Mesothelial cell of epicardium (in vitro differentiated cells): ENCODE measurements around the gene NUBP2. TPM values are rescaled to one million over a fixed set of nuclear protein-coding genes. Genes with fewer than 3 reads are reported as not detected.

ENCODE experiments used
- DNase-seq, 2 experiments: peaks; one replicate each; pipeline ENCODE4 v3.0.0; 2021; ENCODE audit warnings: low spot score in 2 of 2; ENCODE audit not compliant: unreplicated experiment in 2 of 2
- H3K27ac Mint-ChIP-seq: 2 replicates; pipeline ENCODE4 v1.8.0; 2021; ENCODE audit warnings: mixed read lengths
- H3K27me3 Mint-ChIP-seq: 2 replicates; pipeline ENCODE4 v1.8.0; 2021; ENCODE audit warnings: low read depth, mixed read lengths
- H3K36me3 Mint-ChIP-seq: 2 replicates; pipeline ENCODE4 v1.8.0; 2021; ENCODE audit warnings: mixed read lengths
- H3K4me1 Mint-ChIP-seq: 2 replicates; pipeline ENCODE4 v1.8.0; 2021; ENCODE audit warnings: mixed read lengths
- H3K4me3 Mint-ChIP-seq: 2 replicates; pipeline ENCODE4 v1.8.0; 2021; ENCODE audit warnings: mild to moderate bottlenecking, moderate library complexity, mixed read lengths
- H3K9me3 Mint-ChIP-seq: 2 replicates; pipeline ENCODE4 v1.8.0; 2021; ENCODE audit warnings: mixed read lengths
- CTCF ChIP-seq: fragments of 200-600 bp; sonication (generic); IDR thresholded peaks from one replicate; pipeline ENCODE4 v1.5.0; 2021; ENCODE audit warnings: antibody characterized with exemption; ENCODE audit not compliant: unreplicated experiment
- total RNA-seq: library from RNA; stranded (reverse); gene quantifications from 3 replicates; pipeline ENCODE4 v1.2.1, GENCODE V29; 2021

The NUBP2 gene
- total RNA-seq, 1 donor from 2014 or later = 63.6 TPM

GRCh38 chr16:1784977-1785845 lies 2.5 kb downstream of the NUBP2 start:
- no peak for DNase-seq
- no peak for TF ChIP-seq CTCF
- Mint-ChIP-seq H3K36me3 (peaks cover 5% of the 10 kb centered on the region), H3K4me3 (peak overlapping the region; percentile 63), H3K27me3 (no peaks in the 10 kb centered on the region), H3K27ac (peak overlapping the region; percentile 59), H3K4me1 (peaks cover 18% of the 10 kb centered on the region), H3K9me3 (no peaks in the 10 kb centered on the region)

GRCh38 chr16:1785846-1786170 lies 3.0 kb downstream of the NUBP2 start:
- Mint-ChIP-seq H3K27ac (no peak overlapping the region), H3K4me3 (no peak overlapping the region), H3K27me3 (no peaks in the 10 kb centered on the region), H3K9me3 (no peaks in the 10 kb centered on the region), H3K36me3 (peaks cover 5% of the 10 kb centered on the region), H3K4me1 (peaks cover 18% of the 10 kb centered on the region)
- no peak for TF ChIP-seq CTCF
- DNase-seq = no peak

GRCh38 chr16:1786242-1787055 lies 3.7 kb downstream of the NUBP2 start:
- Mint-ChIP-seq H3K9me3 (no peaks in the 10 kb centered on the region), H3K27me3 (no peaks in the 10 kb centered on the region), H3K4me1 (peaks cover 14% of the 10 kb centered on the region), H3K4me3 (no peak overlapping the region), H3K27ac (no peak overlapping the region), H3K36me3 (peaks cover 5% of the 10 kb centered on the region)
- no peak for DNase-seq
- no peak for TF ChIP-seq CTCF

- peaks cover 9% of the 10 kb centered on the region for H3K4me1 Mint-ChIP-seq
- no peak overlapping the region for H3K27ac Mint-ChIP-seq
- no peak for TF ChIP-seq CTCF
- no peaks in the 10 kb centered on the region for H3K9me3 Mint-ChIP-seq
- no peak for DNase-seq
- no peaks in the 10 kb centered on the region for H3K27me3 Mint-ChIP-seq
- peaks cover 5% of the 10 kb centered on the region for H3K36me3 Mint-ChIP-seq
- no peak overlapping the region for H3K4me3 Mint-ChIP-seq
Measured at GRCh38 chr16:1787056-1787321, 4.2 kb downstream of the NUBP2 start.

- H3K36me3 Mint-ChIP-seq = peaks cover 5% of the 10 kb centered on the region
- H3K4me1 Mint-ChIP-seq = peaks cover 9% of the 10 kb centered on the region
- DNase-seq = peak in 1 of 2 experiments; percentile 17
- H3K27me3 Mint-ChIP-seq = no peaks in the 10 kb centered on the region
- H3K27ac Mint-ChIP-seq = no peak overlapping the region
- H3K4me3 Mint-ChIP-seq = no peak overlapping the region
- H3K9me3 Mint-ChIP-seq = no peaks in the 10 kb centered on the region
- no peak for TF ChIP-seq CTCF
Measured at GRCh38 chr16:1787322-1788094, 4.7 kb downstream of the NUBP2 start.
